ENCODE measurements around the gene APBA2. TPM values are rescaled to one million over a fixed set of nuclear protein-coding genes. Genes with fewer than 3 reads are reported as not detected.

APBA2 gene
- polyA plus RNA-seq, 1 donor, result 3.5 TPM

DNA sequence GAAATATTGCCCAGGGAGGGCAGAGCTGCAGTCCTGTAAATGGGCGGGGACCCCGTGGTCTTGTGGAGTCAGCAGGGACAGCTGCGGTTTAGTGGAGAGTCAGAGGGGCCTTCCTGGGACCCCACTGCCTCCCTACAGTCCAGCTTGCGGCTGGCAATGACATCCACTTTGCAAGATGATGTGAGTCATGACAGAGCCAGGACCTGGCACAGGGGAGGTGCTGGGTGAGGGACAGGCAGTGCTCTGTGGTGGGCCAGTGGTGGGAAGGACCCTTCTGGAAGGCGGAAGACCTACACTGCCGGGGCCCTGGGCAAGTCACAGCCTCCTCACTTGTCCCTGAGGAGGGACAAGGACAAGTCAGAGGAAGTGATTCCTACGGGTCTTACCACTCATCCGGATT, 17.8 kb downstream of the APBA2 start:
- H3K27me3 ChIP-seq (ENCODE audit: control insufficient read depth, insufficient read depth, low read length), result no peaks in the 10 kb centered on the region
- no peaks in the 10 kb centered on the region for H3K36me3 ChIP-seq (ENCODE audit: control insufficient read depth, insufficient read depth, low read length)
- DNase-seq, result no peak
- no peak overlapping the region for H3K4me3 ChIP-seq (ENCODE audit: low read length)
- H3K27ac ChIP-seq (ENCODE audit: low read length), result no peak overlapping the region
- no peaks in the 10 kb centered on the region for H3K9me3 ChIP-seq (ENCODE audit: control insufficient read depth, low read depth, low read length)
- no CpG with 5 or more reads among the region's 8 CpGs for WGBS (ENCODE audit: insufficient coverage, low lambda C conversion rate)
- no peaks in the 10 kb centered on the region for H3K4me1 ChIP-seq (ENCODE audit: control insufficient read depth, insufficient read depth, low read length)

DNA sequence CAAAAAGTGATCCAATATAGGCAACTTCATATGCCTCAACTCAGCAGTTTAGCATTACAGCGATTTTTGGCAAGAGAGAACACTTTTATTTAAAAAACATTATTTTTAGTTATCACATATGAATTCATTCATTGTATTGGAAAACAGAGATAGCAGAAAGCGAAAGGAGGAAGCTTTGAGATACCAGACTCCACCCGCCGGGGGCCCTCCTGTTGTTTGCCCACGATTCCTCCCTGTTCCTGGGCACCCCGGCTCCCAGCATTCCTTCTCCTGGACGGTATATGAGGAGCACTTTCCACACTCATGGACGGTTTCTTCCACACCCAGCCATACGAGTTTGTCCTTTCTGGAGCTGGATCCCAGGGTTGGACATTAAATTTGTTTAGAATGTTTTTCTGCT, 18.2 kb downstream of the APBA2 start:
- H3K27ac ChIP-seq (ENCODE audit: low read length), result no peak overlapping the region
- no peaks in the 10 kb centered on the region for H3K36me3 ChIP-seq (ENCODE audit: control insufficient read depth, insufficient read depth, low read length)
- H3K27me3 ChIP-seq (ENCODE audit: control insufficient read depth, insufficient read depth, low read length), result no peaks in the 10 kb centered on the region
- no peaks in the 10 kb centered on the region for H3K9me3 ChIP-seq (ENCODE audit: control insufficient read depth, low read depth, low read length)
- 100% methylated on average over 1 of the region's 9 CpGs for WGBS (ENCODE audit: insufficient coverage, low lambda C conversion rate)
- DNase-seq, result no peak
- H3K4me3 ChIP-seq (ENCODE audit: low read length), result no peak overlapping the region
- H3K4me1 ChIP-seq (ENCODE audit: control insufficient read depth, insufficient read depth, low read length), result no peaks in the 10 kb centered on the region

DNA sequence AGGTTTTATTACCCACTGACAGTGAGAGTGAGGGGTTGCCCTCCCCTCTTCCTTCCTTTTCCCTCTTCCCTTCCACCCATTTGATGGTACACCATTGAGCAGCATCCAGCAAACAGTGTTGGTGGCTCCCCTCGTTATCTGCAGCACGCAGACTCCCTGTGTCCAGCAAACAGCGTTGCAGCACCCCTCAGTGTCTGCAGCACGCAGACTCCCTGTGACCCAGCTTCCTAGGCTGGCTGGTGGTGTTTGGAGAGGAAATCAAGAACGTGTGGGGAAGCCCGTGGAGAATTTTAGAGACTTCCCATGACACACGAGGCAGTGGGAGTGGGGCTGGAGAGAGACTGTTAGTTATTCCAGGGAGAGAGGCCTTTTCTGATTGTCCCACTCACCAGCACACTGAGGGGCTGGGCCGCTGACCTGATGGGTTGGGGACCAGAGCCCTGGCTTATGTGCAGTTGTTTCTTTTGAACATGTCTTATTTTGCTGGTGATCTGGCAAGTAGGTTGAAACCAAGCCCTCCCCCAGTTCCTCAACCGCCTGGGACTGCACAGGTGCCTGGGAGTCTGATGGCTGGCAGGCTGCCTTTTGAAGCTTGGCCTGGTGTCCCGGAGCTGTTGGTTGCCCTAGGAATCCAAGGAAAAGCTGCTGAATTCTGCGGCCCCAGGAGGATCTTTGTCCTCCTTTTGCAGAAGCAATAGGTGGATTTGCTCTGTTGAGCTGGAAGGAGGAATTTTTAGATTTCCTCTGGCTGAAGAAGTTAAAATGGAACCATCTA, 19.0 kb downstream of the APBA2 start:
- H3K4me1 ChIP-seq (ENCODE audit: control insufficient read depth, insufficient read depth, low read length), result no peaks in the 10 kb centered on the region
- no CpG with 5 or more reads among the region's 11 CpGs for WGBS (ENCODE audit: insufficient coverage, low lambda C conversion rate)
- DNase-seq, result no peak

DNA sequence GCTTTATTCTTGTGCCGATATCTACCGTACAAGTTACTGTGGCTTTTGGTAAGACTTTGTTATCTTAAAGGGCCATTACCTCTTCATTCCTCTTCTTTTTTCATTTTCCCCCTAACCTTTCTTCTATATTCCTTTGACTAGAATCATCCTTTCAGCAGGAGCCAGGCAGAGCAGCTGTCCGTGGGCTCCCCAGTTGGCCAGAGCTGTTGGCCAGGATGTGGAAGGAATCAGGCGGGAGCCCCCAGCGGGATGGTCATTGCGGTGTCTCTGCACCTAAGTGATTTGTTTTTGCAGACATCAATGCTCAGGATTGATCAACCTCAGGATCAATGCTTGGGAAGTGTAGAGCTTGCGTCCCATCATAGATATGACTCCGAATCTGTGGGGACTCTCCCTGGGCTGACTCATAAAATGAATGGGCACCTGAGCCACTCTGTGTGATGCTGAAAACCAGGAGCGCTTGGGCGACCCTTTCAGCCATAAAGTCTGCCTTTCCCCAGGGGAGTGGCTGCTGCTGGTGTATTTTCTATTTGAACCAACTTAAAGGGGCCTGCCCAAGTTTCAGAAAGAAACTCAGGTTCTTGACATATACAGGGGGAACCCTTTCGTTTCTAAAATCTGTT, 21.7 kb downstream of the APBA2 start:
- DNase-seq, result no peak
- H3K27me3 ChIP-seq (ENCODE audit: control insufficient read depth, insufficient read depth, low read length), result no peaks in the 10 kb centered on the region
- no peaks in the 10 kb centered on the region for H3K4me1 ChIP-seq (ENCODE audit: control insufficient read depth, insufficient read depth, low read length)
- no peak overlapping the region for H3K27ac ChIP-seq (ENCODE audit: low read length)
- WGBS (ENCODE audit: insufficient coverage, low lambda C conversion rate), result 100% methylated on average over 3 of the region's 11 CpGs
- H3K9me3 ChIP-seq (ENCODE audit: control insufficient read depth, low read depth, low read length), result no peaks in the 10 kb centered on the region
- H3K4me3 ChIP-seq (ENCODE audit: low read length), result no peak overlapping the region
- no peaks in the 10 kb centered on the region for H3K36me3 ChIP-seq (ENCODE audit: control insufficient read depth, insufficient read depth, low read length)

More for the DNA sequence above, 19.0 kb downstream of the APBA2 start:
- Histone ChIP-seq H3K27ac (ENCODE audit: low read length) (no peak overlapping the region), H3K36me3 (ENCODE audit: control insufficient read depth, insufficient read depth, low read length) (no peaks in the 10 kb centered on the region), H3K4me3 (ENCODE audit: low read length) (no peak overlapping the region), H3K27me3 (ENCODE audit: control insufficient read depth, insufficient read depth, low read length) (no peaks in the 10 kb centered on the region), H3K9me3 (ENCODE audit: control insufficient read depth, low read depth, low read length) (no peaks in the 10 kb centered on the region)

DNA sequence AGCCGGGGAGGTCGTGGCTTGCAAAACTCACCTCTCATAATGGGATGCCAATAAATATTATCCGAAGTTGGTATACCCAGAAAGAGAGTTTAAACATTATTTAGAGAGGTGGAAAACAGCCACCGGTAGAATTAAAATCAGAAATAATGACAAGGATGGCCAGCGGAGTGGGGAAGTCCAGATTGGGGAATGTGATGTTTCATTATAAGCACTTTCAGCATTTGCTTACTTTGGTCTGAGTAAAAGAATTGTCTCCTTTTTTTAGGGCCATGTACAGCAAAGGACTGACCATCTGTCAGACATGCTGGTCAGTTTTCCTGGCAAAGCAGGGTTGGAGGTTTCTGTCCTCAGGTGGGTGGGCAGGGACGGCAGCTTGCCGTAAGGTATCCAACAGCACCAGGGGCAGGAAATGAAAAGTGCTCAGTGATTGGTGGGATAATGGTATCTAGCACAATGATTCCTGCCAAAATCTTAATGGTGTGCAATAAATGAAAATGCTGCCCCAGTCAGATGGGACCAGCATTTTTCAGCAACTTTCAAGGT, 24.3 kb downstream of the APBA2 start:
- Histone ChIP-seq H3K4me1 (ENCODE audit: control insufficient read depth, insufficient read depth, low read length) (no peaks in the 10 kb centered on the region), H3K9me3 (ENCODE audit: control insufficient read depth, low read depth, low read length) (no peaks in the 10 kb centered on the region), H3K4me3 (ENCODE audit: low read length) (no peak overlapping the region), H3K36me3 (ENCODE audit: control insufficient read depth, insufficient read depth, low read length) (no peaks in the 10 kb centered on the region), H3K27me3 (ENCODE audit: control insufficient read depth, insufficient read depth, low read length) (no peaks in the 10 kb centered on the region), H3K27ac (ENCODE audit: low read length) (no peak overlapping the region)
- WGBS (ENCODE audit: insufficient coverage, low lambda C conversion rate), result 92% methylated on average over 2 of the region's 7 CpGs
- no peak for DNase-seq

DNA sequence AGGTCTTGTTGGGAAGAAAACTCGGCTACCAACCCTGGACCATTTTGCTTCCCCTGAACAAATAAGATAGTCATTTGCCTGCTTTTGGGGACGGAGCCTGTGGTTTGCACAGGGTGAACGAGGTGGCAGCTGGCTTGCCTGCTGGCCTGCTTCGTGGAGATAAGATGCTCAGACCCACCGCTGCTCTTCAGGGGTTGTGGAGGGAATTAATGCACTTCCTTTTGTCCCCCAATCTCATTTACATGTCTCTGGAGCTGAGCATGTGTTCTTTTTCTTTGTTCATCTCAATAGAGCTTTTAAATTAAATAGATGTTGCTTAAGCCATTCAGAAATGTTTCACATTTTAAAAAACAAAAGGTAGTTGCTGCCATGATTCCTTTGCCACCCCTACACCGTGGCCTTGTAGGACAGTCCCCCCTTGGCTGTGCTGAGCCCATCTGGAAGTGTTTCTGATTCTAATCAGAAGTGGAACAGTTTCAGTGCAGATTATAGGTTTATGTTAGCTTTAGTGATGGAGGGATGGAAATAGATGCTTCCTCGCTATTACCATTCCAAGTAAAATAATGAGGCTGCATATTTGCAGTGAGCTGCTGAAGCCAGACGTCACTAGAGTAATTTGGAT, 25.6 kb downstream of the APBA2 start:
- no peaks in the 10 kb centered on the region for H3K9me3 ChIP-seq (ENCODE audit: control insufficient read depth, low read depth, low read length)
- no CpG with 5 or more reads among the region's 8 CpGs for WGBS (ENCODE audit: insufficient coverage, low lambda C conversion rate)
- no peak overlapping the region for H3K27ac ChIP-seq (ENCODE audit: low read length)
- no peaks in the 10 kb centered on the region for H3K36me3 ChIP-seq (ENCODE audit: control insufficient read depth, insufficient read depth, low read length)
- H3K4me1 ChIP-seq (ENCODE audit: control insufficient read depth, insufficient read depth, low read length), result no peaks in the 10 kb centered on the region
- H3K27me3 ChIP-seq (ENCODE audit: control insufficient read depth, insufficient read depth, low read length), result no peaks in the 10 kb centered on the region
- DNase-seq, result no peak
- no peak overlapping the region for H3K4me3 ChIP-seq (ENCODE audit: low read length)

DNA sequence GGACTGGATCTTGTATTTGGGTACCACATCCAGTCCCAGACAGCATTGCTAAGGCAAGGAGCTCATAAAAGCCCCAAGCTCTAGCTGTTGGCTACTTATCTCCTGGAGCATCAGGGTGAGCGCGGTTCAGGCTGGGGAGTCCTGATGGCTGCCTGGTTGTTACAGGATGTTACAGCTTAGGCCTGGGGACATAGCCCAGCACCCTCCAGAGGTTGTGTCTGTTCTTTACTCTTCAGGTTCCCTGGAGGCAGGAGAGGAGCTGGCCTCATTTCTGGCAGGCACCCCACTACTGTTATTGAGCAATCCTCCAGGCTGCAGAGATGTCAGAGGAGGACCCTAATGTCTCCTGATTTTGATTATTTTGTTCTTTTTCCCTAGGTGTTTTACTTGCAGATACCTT, 26.6 kb downstream of the APBA2 start:
- Histone ChIP-seq H3K9me3 (ENCODE audit: control insufficient read depth, low read depth, low read length) (no peaks in the 10 kb centered on the region), H3K4me3 (ENCODE audit: low read length) (no peak overlapping the region), H3K27me3 (ENCODE audit: control insufficient read depth, insufficient read depth, low read length) (no peaks in the 10 kb centered on the region), H3K27ac (ENCODE audit: low read length) (no peak overlapping the region), H3K36me3 (ENCODE audit: control insufficient read depth, insufficient read depth, low read length) (no peaks in the 10 kb centered on the region), H3K4me1 (ENCODE audit: control insufficient read depth, insufficient read depth, low read length) (no peaks in the 10 kb centered on the region)
- WGBS (ENCODE audit: insufficient coverage, low lambda C conversion rate), result no CpG with 5 or more reads among the region's 2 CpGs
- DNase-seq, result no peak

DNA sequence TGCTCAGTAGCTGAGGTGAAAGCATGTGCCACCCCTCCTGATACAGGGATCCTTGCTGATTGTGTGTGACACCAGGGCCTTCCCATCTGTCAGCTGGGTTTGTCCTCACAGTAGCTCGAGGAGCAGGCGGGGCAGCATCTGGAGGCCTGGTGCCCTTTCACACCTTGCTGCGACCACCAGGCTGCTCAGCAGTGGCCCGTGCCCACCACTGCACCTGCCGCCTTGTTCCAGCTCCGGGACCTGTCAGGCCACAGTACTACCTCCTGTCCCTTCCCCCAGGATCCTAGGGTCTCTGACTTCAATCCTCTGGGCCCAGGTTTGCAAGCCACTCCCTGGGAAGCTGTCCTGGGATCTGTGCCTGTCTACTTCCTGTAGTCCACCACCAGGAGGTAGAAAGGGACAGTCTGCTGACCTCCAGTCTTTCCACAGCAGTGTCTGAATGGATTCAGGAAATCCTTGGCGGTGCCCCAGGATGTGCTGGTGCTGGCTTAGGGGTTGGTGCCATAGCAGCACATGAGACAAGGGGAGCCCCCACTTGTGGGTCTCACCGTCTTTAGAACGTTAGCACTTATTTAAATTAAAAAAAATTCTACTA, 27.5 kb downstream of the APBA2 start:
- DNase-seq, result no peak
- WGBS (ENCODE audit: insufficient coverage, low lambda C conversion rate), result no CpG with 5 or more reads among the region's 9 CpGs
- H3K36me3 ChIP-seq (ENCODE audit: control insufficient read depth, insufficient read depth, low read length), result no peaks in the 10 kb centered on the region
- H3K27ac ChIP-seq (ENCODE audit: low read length), result no peak overlapping the region
- H3K4me1 ChIP-seq (ENCODE audit: control insufficient read depth, insufficient read depth, low read length), result no peaks in the 10 kb centered on the region
- no peaks in the 10 kb centered on the region for H3K27me3 ChIP-seq (ENCODE audit: control insufficient read depth, insufficient read depth, low read length)
- H3K4me3 ChIP-seq (ENCODE audit: low read length), result no peak overlapping the region
- no peaks in the 10 kb centered on the region for H3K9me3 ChIP-seq (ENCODE audit: control insufficient read depth, low read depth, low read length)

DNA sequence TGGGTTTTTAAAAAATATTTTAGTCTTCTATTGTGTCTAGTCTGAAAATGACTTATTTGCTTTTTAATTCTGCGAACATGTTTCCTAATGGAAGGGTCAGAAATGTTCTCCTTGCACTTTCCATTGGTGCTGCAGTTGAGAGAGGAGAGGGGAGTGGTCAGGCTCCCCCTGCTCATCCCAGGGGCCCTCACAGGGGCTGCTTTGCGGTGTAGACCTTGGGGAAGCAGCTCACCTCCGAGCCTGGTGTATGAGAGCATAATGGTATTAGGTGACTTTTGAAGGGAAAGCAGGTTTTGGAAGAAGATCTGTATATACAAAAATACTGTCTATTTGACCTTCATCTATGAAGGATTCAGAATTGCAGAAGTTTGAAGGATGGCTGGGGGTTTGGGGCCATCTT, 28.3 kb downstream of the APBA2 start:
- Histone ChIP-seq H3K4me3 (ENCODE audit: low read length) (no peak overlapping the region), H3K4me1 (ENCODE audit: control insufficient read depth, insufficient read depth, low read length) (no peaks in the 10 kb centered on the region), H3K27me3 (ENCODE audit: control insufficient read depth, insufficient read depth, low read length) (no peaks in the 10 kb centered on the region), H3K27ac (ENCODE audit: low read length) (no peak overlapping the region), H3K36me3 (ENCODE audit: control insufficient read depth, insufficient read depth, low read length) (no peaks in the 10 kb centered on the region), H3K9me3 (ENCODE audit: control insufficient read depth, low read depth, low read length) (no peaks in the 10 kb centered on the region)
- no peak for DNase-seq
- no CpG with 5 or more reads among the region's 3 CpGs for WGBS (ENCODE audit: insufficient coverage, low lambda C conversion rate)

DNA sequence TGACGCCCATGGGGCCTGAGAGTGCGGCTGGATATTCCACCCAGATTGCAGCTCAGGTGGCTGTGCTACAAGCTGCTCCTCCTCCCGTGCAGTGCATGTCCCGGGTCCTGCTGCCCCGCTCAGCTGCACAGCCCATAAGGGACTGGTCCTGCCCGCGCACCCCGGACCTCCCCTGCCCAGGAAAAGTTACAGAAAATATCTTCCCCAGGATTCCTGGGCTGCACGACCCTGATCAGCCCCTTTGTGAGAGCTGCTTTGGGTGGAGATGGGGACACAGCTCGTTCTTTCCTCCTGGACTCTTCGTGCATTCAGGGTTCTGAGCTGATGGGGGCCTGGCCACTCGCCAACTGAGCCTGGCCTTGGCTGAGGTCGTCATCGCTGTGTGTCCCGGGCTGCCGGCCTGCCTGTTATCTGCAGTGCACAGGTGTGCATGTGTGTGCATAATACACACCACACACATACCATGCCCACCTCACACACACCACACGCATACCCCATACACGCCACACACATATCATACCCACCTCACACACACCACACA, 28.8 kb downstream of the APBA2 start:
- Histone ChIP-seq H3K4me1 (ENCODE audit: control insufficient read depth, insufficient read depth, low read length) (no peaks in the 10 kb centered on the region), H3K9me3 (ENCODE audit: control insufficient read depth, low read depth, low read length) (no peaks in the 10 kb centered on the region), H3K36me3 (ENCODE audit: control insufficient read depth, insufficient read depth, low read length) (no peaks in the 10 kb centered on the region), H3K27me3 (ENCODE audit: control insufficient read depth, insufficient read depth, low read length) (no peaks in the 10 kb centered on the region), H3K4me3 (ENCODE audit: low read length) (no peak overlapping the region), H3K27ac (ENCODE audit: low read length) (no peak overlapping the region)
- no peak for DNase-seq
- no CpG with 5 or more reads among the region's 18 CpGs for WGBS (ENCODE audit: insufficient coverage, low lambda C conversion rate)
